BLaER1 (cell line): Measurements from ENCODE around the gene TRPV6.

ENCODE experiments used
- H3K27ac ChIP-seq: shearing (Covaris generic); formaldehyde crosslinking; 2 replicates; pipeline ENCODE4 v1.8.1; 2022
- H3K27me3 ChIP-seq: shearing (Covaris generic); formaldehyde crosslinking; 2 replicates; pipeline ENCODE4 v1.8.1; 2022
- H3K36me3 ChIP-seq: shearing (Covaris generic); formaldehyde crosslinking; 2 replicates; pipeline ENCODE4 v1.8.1; 2022
- H3K4me1 ChIP-seq: shearing (Covaris generic); formaldehyde crosslinking; 2 replicates; pipeline ENCODE4 v1.8.1; 2022
- H3K4me2 ChIP-seq: shearing (Covaris generic); formaldehyde crosslinking; 2 replicates; pipeline ENCODE4 v1.8.1; 2022
- H3K4me3 ChIP-seq: shearing (Covaris generic); formaldehyde crosslinking; 2 replicates; pipeline ENCODE4 v1.8.1; 2022
- H3K9ac ChIP-seq: shearing (Covaris generic); formaldehyde crosslinking; 2 replicates; pipeline ENCODE4 v1.8.1; 2022
- H3K9me3 ChIP-seq: shearing (Covaris generic); formaldehyde crosslinking; 2 replicates; pipeline ENCODE4 v1.8.1; 2022
- H4K20me1 ChIP-seq: shearing (Covaris generic); formaldehyde crosslinking; 2 replicates; pipeline ENCODE4 v1.8.1; 2022
- Cebpa-rat ChIP-seq: shearing (Covaris generic); IDR thresholded peaks from 2 replicates; pipeline ENCODE4 v1.8.1; 2022

TRPV6 gene

GRCh38 chr7:142864980-142865747, 20.4 kb downstream of the TRPV6 start:
- Histone ChIP-seq H3K27ac (no peak overlapping the region), H3K4me1 (peaks cover 34% of the 10 kb centered on the region), H3K4me3 (no peak overlapping the region), H3K36me3 (0 out of 2 replicates have a peak, but pooled peaks cover 4% of the 10 kb centered on the region), H4K20me1 (no peaks in the 10 kb centered on the region), H3K27me3 (no peaks in the 10 kb centered on the region), H3K9ac (no peak overlapping the region), H3K4me2 (no peak overlapping the region), H3K9me3 (no peaks in the 10 kb centered on the region)
- TF ChIP-seq Cebpa-rat, result no peak

- Histone ChIP-seq H3K4me1 (peaks cover 34% of the 10 kb centered on the region), H4K20me1 (no peaks in the 10 kb centered on the region), H3K27me3 (no peaks in the 10 kb centered on the region), H3K36me3 (no peaks in the 10 kb centered on the region), H3K9me3 (no peaks in the 10 kb centered on the region), H3K27ac (no peak overlapping the region; the same call in 1 of the 2 replicates), H3K9ac (no peak overlapping the region), H3K4me2 (no peak overlapping the region), H3K4me3 (no peak overlapping the region)
- TF ChIP-seq Cebpa-rat, result no peak
Observed at GRCh38 chr7:142863891-142864685, 21.5 kb downstream of the TRPV6 start.

- H3K4me1 ChIP-seq, result peaks cover 34% of the 10 kb centered on the region
- H3K36me3 ChIP-seq, result no peaks in the 10 kb centered on the region
- H3K4me2 ChIP-seq, result peak overlapping the region; percentile 58
- H3K4me3 ChIP-seq, result no peak overlapping the region
- H4K20me1 ChIP-seq, result no peaks in the 10 kb centered on the region
- TF ChIP-seq Cebpa-rat, result no peak
- H3K9me3 ChIP-seq, result no peaks in the 10 kb centered on the region
- no peaks in the 10 kb centered on the region for H3K27me3 ChIP-seq
- H3K9ac ChIP-seq, result peak overlapping the region; percentile 1; the same call in 1 of the 2 replicates
- H3K27ac ChIP-seq, result peak overlapping the region; percentile 5; the same call in 1 of the 2 replicates
Observed at GRCh38 chr7:142862786-142863400, 22.7 kb downstream of the TRPV6 start.

- peaks cover 33% of the 10 kb centered on the region for H3K4me1 ChIP-seq
- H3K9me3 ChIP-seq, result no peaks in the 10 kb centered on the region
- no peak for TF ChIP-seq Cebpa-rat
- H3K9ac ChIP-seq, result peak overlapping the region; percentile 1; the same call in 1 of the 2 replicates
- H3K4me2 ChIP-seq, result peak overlapping the region; percentile 58
- H3K27ac ChIP-seq, result peak overlapping the region; percentile 5; the same call in 1 of the 2 replicates
- no peaks in the 10 kb centered on the region for H3K36me3 ChIP-seq
- no peaks in the 10 kb centered on the region for H3K27me3 ChIP-seq
- H3K4me3 ChIP-seq, result no peak overlapping the region
- H4K20me1 ChIP-seq, result no peaks in the 10 kb centered on the region
Observed at GRCh38 chr7:142862351-142862750, 23.2 kb downstream of the TRPV6 start.

GRCh38 chr7:142860968-142861367, 24.6 kb downstream of the TRPV6 start:
- no peak overlapping the region for H3K4me2 ChIP-seq
- no peaks in the 10 kb centered on the region for H3K9me3 ChIP-seq
- H3K4me3 ChIP-seq, result no peak overlapping the region
- H3K27ac ChIP-seq, result no peak overlapping the region
- H3K9ac ChIP-seq, result no peak overlapping the region
- H4K20me1 ChIP-seq, result no peaks in the 10 kb centered on the region
- no peaks in the 10 kb centered on the region for H3K36me3 ChIP-seq
- no peak for TF ChIP-seq Cebpa-rat
- peaks cover 38% of the 10 kb centered on the region for H3K4me1 ChIP-seq
- no peaks in the 10 kb centered on the region for H3K27me3 ChIP-seq

- TF ChIP-seq Cebpa-rat, result no peak
- no peaks in the 10 kb centered on the region for H3K27me3 ChIP-seq
- no peak overlapping the region for H3K9ac ChIP-seq
- H3K4me1 ChIP-seq, result peaks cover 47% of the 10 kb centered on the region
- no peak overlapping the region for H3K4me3 ChIP-seq
- H3K27ac ChIP-seq, result no peak overlapping the region
- no peaks in the 10 kb centered on the region for H4K20me1 ChIP-seq
- no peaks in the 10 kb centered on the region for H3K36me3 ChIP-seq
- H3K4me2 ChIP-seq, result no peak overlapping the region
- H3K9me3 ChIP-seq, result no peaks in the 10 kb centered on the region
Observed at GRCh38 chr7:142859829-142860228, 25.7 kb downstream of the TRPV6 start.

GRCh38 chr7:142859411-142859810, 26.1 kb downstream of the TRPV6 start:
- Histone ChIP-seq H3K9me3 (no peaks in the 10 kb centered on the region), H4K20me1 (no peaks in the 10 kb centered on the region), H3K4me1 (peaks cover 47% of the 10 kb centered on the region), H3K36me3 (no peaks in the 10 kb centered on the region), H3K4me2 (no peak overlapping the region), H3K27me3 (no peaks in the 10 kb centered on the region), H3K27ac (no peak overlapping the region), H3K4me3 (no peak overlapping the region), H3K9ac (no peak overlapping the region)
- TF ChIP-seq Cebpa-rat, result no peak

GRCh38 chr7:142857625-142858024, 27.9 kb downstream of the TRPV6 start:
- no peak for TF ChIP-seq Cebpa-rat
- Histone ChIP-seq H4K20me1 (no peaks in the 10 kb centered on the region), H3K4me1 (peaks cover 38% of the 10 kb centered on the region), H3K9me3 (no peaks in the 10 kb centered on the region), H3K9ac (no peak overlapping the region), H3K4me2 (no peak overlapping the region), H3K4me3 (no peak overlapping the region), H3K27me3 (no peaks in the 10 kb centered on the region), H3K27ac (no peak overlapping the region), H3K36me3 (no peaks in the 10 kb centered on the region)

GRCh38 chr7:142856565-142857245, 28.8 kb downstream of the TRPV6 start:
- Histone ChIP-seq H3K4me1 (peaks cover 28% of the 10 kb centered on the region), H4K20me1 (no peaks in the 10 kb centered on the region), H3K27me3 (no peaks in the 10 kb centered on the region), H3K9me3 (no peaks in the 10 kb centered on the region), H3K4me3 (no peak overlapping the region), H3K27ac (no peak overlapping the region), H3K36me3 (no peaks in the 10 kb centered on the region), H3K4me2 (peak overlapping the region; percentile 97; the same call in 1 of the 2 replicates), H3K9ac (0 out of 2 replicates have a peak overlapping the region, but pooled peaks have one; percentile 4)
- TF ChIP-seq Cebpa-rat, result no peak
